ENCODE data around the gene SPNS3.

The SPNS3 gene

GRCh38 chr17:4490637-4491061 is 56.9 kb downstream of the SPNS3 start:
- DNase-seq, result no peak

GRCh38 chr17:4492721-4493561 is 59.2 kb downstream of the SPNS3 start:
- DNase-seq, result no peak

- no peak for DNase-seq
Observed at GRCh38 chr17:4497101-4497824, 63.5 kb downstream of the SPNS3 start.

DNA sequence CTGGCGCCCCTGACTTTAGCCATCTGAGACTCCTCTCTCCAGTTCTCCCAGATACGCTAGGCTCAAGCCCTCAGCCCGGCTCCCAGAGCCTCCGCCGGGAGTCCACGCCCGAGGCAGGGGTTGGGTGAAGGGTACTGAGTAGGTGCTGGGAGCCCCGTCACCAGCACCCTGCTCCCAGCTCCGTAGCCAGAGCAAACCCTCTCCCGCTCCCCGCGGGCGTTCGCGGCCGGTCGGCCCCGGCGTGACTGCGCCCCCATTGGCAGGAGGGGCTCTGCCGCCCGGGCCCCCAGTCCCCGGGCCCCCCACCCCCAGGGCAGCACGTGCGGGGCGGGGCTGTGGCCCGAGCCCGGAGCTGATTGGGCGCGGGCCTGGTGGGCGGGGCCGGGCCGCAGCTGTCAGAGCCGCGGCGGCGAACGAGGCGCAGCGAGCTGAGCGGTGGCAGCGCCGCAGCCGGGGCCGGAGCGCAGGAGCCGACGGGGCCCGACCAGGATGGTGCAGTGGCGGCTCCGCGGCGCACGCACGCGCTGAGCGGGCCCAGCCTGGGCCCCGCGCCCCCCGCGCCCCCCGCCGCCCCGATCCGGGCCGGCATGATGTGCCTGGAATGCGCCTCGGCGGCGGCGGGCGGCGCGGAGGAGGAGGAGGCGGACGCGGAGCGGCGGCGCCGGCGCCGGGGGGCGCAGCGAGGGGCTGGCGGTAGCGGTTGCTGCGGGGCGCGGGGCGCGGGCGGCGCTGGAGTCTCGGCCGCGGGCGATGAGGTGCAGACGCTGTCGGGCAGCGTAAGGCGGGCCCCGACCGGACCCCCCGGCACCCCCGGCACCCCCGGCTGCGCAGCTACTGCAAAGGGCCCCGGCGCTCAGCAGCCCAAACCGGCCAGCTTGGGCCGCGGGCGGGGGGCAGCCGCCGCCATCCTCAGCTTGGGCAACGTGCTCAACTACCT is 65.0 kb downstream of the SPNS3 start, which contains the start of gene SPNS2:
Gene SPNS2, plus strand, starts transcription at position 421 of the 937 bp plus-strand sequence. Its CDS starts 167 bp downstream, at position 588.
- DNase-seq, result peak; percentile 39

GRCh38 chr17:4499431-4500190 is 65.9 kb downstream of the SPNS3 start:
- DNase-seq, result no peak

DNA sequence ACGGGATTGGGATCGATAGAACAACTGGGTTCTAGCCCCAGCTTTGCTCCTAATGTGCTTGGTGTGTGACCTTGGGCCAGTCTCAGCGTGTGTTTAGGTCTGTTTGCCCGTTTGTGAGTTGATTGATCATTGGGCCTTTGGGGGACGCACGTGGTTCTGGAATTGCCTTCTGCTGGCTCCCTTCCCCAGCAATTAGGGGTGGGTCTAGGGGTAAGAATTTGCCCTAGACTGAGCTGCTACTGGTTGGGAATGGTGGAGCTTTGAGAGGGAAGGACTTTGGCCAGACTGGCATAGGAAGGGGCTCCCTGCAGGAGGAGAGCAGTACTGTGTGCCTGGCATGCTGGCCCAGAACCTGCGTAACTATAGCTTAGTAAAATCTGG is 66.4 kb downstream of the SPNS3 start:
- no peak for DNase-seq

DNA sequence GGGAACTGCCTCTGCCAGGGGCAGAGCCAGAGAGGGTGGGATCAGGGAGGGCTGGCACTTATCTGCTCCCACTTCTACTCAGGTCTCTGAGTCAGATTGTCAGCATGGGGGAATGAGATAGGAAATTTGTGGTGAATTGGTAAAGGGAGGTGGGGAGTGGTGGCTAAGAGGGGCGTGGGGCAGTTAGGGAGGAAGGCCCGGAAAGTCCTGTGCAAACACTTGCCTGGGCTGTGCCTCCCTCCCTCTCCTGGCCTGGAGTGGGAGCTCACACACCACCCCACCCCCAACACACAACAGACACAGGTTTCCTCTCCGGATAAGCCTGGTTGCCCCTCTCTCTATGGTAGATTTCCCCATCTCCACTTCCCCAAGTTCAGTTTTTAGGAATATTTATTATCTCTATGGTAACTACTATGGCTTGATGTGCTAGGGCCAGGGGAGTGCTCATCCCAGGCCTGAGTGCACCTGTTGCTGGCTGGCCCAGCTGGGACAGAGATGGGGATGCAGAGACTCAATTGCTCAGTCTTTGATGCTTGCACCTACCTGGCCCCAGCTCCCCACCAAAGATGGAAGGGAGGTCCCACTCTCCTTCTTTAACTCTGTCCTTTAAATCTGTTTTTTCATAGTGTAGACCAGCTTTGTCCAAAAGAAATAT is 67.7 kb downstream of the SPNS3 start:
- DNase-seq, result no peak

GRCh38 chr17:4502466-4503154 is 68.9 kb downstream of the SPNS3 start:
- DNase-seq, result no peak

DNA sequence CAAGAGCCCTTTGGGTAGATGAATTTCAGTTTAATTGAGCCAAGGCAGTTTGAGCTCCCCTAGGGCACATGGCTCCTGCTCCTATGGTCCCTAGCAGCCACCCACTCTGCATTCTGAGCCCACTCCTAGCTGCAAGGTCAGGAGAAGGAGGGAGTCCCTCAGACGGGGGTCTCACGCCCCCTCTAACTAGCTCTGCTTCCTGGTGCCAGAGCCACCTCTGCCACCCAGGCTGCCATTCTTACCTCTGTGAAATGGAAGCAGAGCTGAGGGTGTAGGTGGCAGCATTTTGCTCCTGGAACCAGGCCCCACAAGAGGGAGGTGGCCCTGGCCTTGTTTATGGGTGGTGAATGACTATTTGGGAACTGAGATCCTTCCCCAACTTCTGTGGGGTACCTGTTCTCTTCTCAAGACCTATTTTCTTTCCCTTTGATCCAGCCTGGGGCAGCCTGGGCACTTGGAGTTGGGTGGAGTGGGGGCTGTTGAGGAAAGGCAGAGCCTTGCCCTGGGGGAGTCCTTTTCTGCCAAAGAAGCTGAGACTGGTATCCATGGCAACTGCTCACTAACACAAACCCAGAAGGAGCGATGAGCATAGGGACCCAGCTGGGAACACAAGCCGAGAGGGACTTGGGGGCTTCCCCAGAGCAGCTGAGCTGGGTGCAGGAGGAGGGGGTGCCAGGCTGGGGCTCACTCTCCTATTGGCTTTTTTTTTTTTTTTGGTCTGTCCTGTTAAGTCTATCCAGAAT is 69.7 kb downstream of the SPNS3 start:
- no peak for DNase-seq

DNA sequence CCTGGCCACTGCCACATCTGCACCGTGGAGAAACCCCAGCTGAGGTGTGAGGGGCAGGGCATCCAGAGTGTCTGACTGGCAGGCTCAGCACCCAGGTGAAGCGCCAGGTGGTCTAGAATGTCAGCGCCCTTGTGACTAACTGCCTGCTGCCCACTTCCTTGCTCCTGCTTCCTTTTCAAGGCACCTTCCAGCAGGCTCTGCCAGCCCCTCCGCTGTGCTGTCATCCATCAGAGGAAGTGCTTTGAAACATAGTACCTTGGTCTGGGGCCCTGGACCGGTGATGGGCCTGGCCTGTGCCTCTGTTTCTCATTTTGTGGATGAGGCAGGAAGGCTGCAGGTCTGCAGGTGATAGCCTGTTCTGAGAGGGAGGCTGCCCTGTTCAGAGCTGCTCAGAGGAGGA is 70.4 kb downstream of the SPNS3 start:
- no peak for DNase-seq

- DNase-seq, result no peak
Observed at GRCh38 chr17:4505187-4505586, 71.4 kb downstream of the SPNS3 start.

DNA sequence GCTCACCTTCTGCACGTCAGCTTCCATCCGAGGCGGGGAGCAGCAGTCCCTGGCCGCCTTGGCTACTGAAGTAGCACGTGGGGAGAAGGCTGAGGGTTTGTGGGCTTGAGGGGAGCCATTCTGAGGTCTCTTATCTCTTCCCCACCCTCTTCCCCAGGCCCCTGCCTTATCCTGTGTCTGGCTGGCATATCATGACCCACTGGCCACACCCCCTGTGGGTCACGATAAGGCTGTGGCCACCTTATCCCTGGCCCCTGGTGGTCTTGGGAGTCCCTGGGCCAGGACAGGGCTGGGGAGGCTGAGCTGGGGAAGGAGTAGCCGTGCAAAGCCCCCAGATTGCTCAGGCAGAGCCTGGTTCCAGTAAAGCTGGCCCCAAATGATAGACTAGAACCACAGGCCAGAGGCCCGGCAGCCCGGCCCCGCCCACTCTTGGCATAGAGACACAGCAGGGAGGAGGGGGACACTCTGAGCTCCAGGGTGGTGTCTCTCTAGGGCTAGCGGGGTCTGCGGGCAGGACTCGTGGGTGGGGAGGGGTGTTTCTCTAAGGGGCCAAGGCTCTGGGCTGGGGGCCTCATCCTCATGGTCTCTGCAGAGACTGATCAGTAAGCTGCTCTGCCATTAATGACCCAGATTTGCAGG is 72.6 kb downstream of the SPNS3 start:
- DNase-seq, result no peak

DNA sequence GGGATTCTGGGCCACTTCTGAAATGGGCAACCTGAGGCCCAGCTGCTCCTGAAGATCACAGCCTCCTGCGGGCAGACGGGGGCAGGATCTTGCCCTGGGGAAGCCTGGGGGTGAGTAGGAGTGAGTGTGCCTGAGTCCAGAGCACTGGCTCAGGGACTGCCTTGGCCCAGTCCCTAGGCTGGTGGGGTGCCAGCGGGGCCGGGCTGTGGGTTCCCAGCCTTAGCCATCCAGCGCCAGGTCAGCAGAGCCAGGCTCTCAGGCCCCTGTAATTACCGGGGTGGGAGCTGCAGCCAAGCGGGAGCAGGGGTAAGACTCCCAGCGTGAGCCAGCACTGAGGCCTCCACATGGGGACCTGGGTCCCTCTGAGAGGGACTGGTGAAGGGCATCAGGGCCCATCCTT is 73.2 kb downstream of the SPNS3 start:
- DNase-seq, result no peak

DNA sequence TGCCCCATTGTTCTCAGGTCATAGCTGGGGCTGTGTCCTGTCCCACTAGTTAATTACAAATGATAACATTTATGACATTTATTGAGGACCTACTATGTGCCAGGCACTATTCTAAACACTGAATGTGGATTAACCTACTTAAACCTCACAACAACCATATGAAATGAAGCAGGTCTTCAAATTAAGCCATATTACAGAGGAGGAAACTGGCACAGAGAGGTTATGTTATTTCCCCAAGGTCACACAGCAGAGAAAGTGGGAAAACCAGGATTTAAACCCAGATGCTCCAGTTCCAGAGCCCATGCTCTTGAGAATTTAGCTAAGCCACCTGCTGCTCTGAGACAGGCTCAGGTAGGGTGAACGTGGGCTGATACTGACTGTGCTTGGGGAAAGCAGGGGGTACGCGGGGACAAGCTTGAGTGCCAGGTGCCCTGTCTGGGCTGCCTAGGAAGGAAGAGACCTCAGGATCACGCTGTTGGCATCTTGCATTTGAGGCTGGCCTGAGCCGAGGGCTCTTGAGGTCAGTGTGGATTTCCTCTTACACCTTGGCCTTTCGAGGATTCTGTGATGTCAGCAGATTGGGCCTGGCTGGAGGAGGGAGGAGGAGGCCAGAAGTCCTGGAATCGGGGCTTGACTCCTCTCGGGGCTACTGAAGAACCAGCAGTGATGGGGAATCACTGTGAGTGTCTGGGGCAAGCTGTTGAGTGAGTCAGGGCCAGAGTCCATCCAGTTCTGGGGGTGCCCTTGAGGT is 73.8 kb downstream of the SPNS3 start:
- DNase-seq, result no peak

DNA sequence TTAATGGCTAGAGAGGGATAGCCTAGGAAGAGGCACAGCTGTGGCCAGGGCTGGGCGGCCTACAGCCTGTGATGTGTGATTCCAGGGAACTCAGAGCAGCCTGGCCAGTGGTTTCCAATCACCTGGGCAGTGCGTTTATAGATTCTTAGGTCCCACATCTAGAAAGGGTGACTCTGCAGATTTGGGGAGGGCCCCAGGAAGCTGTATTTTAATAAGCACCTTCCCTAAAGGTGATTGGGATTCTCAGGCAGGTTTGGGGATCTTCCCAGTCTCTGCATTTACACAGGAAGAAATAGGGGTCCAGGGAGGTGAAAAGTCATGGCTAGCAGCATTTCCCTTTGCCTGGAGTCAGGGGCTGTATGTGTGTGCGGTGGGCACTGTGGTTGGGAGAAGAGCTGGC is 74.5 kb downstream of the SPNS3 start:
- no peak for DNase-seq

DNA sequence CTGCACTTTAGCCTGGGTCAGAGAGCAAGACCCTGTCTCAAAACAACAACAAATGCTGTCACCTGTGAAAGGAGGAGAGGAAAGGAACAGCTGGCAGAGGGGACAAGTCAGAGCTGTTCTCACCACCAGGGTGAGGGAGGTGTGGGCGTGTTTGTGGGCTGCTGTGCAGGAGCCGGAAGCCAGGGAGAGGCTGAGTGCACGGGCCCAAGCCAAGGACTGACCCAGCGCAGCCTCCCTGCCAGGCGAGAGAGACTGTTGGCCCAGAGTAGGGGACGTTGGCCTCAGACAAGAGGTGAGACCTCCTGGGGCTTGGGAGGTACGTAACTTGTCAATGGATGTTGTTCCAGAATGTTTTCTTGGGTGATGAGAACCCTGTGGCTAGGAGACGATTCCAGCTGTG is 75.7 kb downstream of the SPNS3 start:
- DNase-seq, result no peak

- no peak for DNase-seq
Observed at GRCh38 chr17:4509923-4510617, 76.3 kb downstream of the SPNS3 start.

GRCh38 chr17:4510618-4510941 is 76.8 kb downstream of the SPNS3 start:
- DNase-seq, result no peak
